Measurements from ENCODE around the gene TSPAN1. TPM values are rescaled to one million over a fixed set of nuclear protein-coding genes. Genes with fewer than 3 reads are reported as not detected.

TSPAN1 gene
- total RNA-seq, 1 donor from 2014 or later, result not detected

GRCh38 chr1:46183079-46183847, 8.4 kb downstream of the TSPAN1 start:
- POLR2A ChIA-PET, result interaction anchor here (0.5 kb wide), 1 partner anchor 52 kb away, joined by 3 read pairs; no protein-coding TSS in a partner anchor
- Mint-ChIP-seq H3K27me3 (no peaks in the 10 kb centered on the region), H3K36me3 (ENCODE audit: low read depth) (peaks cover 7% of the 10 kb centered on the region), H3K27ac (no peak overlapping the region), H3K9me3 (no peaks in the 10 kb centered on the region), H3K4me1 (peaks cover 9% of the 10 kb centered on the region), H3K4me3 (no peak overlapping the region)
- no peak for ATAC-seq (ENCODE audit: low read depth)
- intact Hi-C loops (cut with micrococcal nuclease), result no loop called here
- no peak for TF ChIP-seq CTCF (IDR thresholded peaks at IDR 0.05)
- DNase-seq, result no peak
- CTCF ChIA-PET, result interaction anchor here (1.4 to 8.7 kb wide), 2 partner anchors 99 to 146 kb away, joined by 3 to 85 read pairs; no protein-coding TSS in a partner anchor

- Mint-ChIP-seq H3K9me3 (no peaks in the 10 kb centered on the region), H3K4me1 (peaks cover 9% of the 10 kb centered on the region), H3K4me3 (no peak overlapping the region), H3K36me3 (ENCODE audit: low read depth) (peaks cover 10% of the 10 kb centered on the region), H3K27me3 (no peaks in the 10 kb centered on the region), H3K27ac (no peak overlapping the region)
- ChIA-PET POLR2A (interaction anchor here (0.5 kb wide), 1 partner anchor 52 kb away, joined by 3 read pairs; no protein-coding TSS in a partner anchor), CTCF (interaction anchor here (1.4 to 8.7 kb wide), 2 partner anchors 100 to 147 kb away, joined by 3 to 85 read pairs; no protein-coding TSS in a partner anchor)
- no peak for TF ChIP-seq CTCF (IDR thresholded peaks at IDR 0.05)
- intact Hi-C loops (cut with micrococcal nuclease), result no loop called here
- peak; percentile 53 for ATAC-seq (ENCODE audit: low read depth)
- DNase-seq, result no peak
These were observed 9.2 kb downstream of the TSPAN1 start for GRCh38 chr1:46183926-46184557.

GRCh38 chr1:46184920-46185658, 10.2 kb downstream of the TSPAN1 start:
- H3K36me3 Mint-ChIP-seq (ENCODE audit: low read depth), result peaks cover 17% of the 10 kb centered on the region

GRCh38 chr1:46186076-46186475, 11.2 kb downstream of the TSPAN1 start:
- no peak overlapping the region for H3K4me3 Mint-ChIP-seq
- POLR2A ChIA-PET, result interaction anchor here (0.7 kb wide), 1 partner anchor 155 kb away, joined by 3 read pairs; no protein-coding TSS in a partner anchor

More at GRCh38 chr1:46184920-46185658, 10.2 kb downstream of the TSPAN1 start:
- Mint-ChIP-seq H3K9me3 (no peaks in the 10 kb centered on the region), H3K27me3 (no peaks in the 10 kb centered on the region), H3K4me1 (peaks cover 9% of the 10 kb centered on the region), H3K27ac (no peak overlapping the region), H3K4me3 (no peak overlapping the region)
- ChIA-PET POLR2A (no interaction called here), CTCF (interaction anchor here (8.7 kb wide), 1 partner anchor 148 kb away, joined by 85 read pairs; no protein-coding TSS in a partner anchor)
- TF ChIP-seq CTCF (IDR thresholded peaks at IDR 0.05), result no peak
- no peak for DNase-seq
- ATAC-seq (ENCODE audit: low read depth), result no peak
- intact Hi-C loops (cut with micrococcal nuclease), result no loop called here

More at GRCh38 chr1:46186076-46186475, 11.2 kb downstream of the TSPAN1 start:
- no peak for DNase-seq
- TF ChIP-seq CTCF (IDR thresholded peaks at IDR 0.05), result no peak
- no peaks in the 10 kb centered on the region for H3K27me3 Mint-ChIP-seq
- peaks cover 9% of the 10 kb centered on the region for H3K4me1 Mint-ChIP-seq
- intact Hi-C loops (cut with micrococcal nuclease), result no loop called here
- ATAC-seq (ENCODE audit: low read depth), result no peak
- H3K9me3 Mint-ChIP-seq, result no peaks in the 10 kb centered on the region
- H3K36me3 Mint-ChIP-seq (ENCODE audit: low read depth), result peaks cover 24% of the 10 kb centered on the region
- CTCF ChIA-PET, result interaction anchor here (8.7 kb wide), 1 partner anchor 149 kb away, joined by 85 read pairs; no protein-coding TSS in a partner anchor
- no peak overlapping the region for H3K27ac Mint-ChIP-seq

Measured in activated B cell treated with CpG ODN at 0.5 μM for 24 hours (primary cell).